Measurements from ENCODE around the gene CADPS. TPM values are rescaled to one million over a fixed set of nuclear protein-coding genes. Genes with fewer than 3 reads are reported as not detected.

Gene CADPS
- polyA plus RNA-seq, 2 of the 4 experiments (the other 2 are of a cell fraction), result not detected

- no peak for TF ChIP-seq CTCF (IDR thresholded peaks at IDR 0.05)
These were observed 407.1 kb downstream of the CADPS start (continued) for GRCh38 chr3:62467966-62468722.

- CTCF ChIA-PET, result interaction anchor here (0.6 kb wide), 1 partner anchor 558 kb away, joined by 4 read pairs; no protein-coding TSS in a partner anchor
- Histone ChIP-seq H3K4me1 (no peaks in the 10 kb centered on the region), H3K4me3 (no peak overlapping the region), H3K4me2 (no peak overlapping the region), H3K27ac (no peak overlapping the region), H3K9me3 (no peaks in the 10 kb centered on the region)
- POLR2A ChIA-PET, result no interaction called here
- FAIRE-seq, result no peak
- no peak for TF ChIP-seq JUN (IDR thresholded peaks at IDR 0.05)
- TF ChIP-seq, protein P1, sequence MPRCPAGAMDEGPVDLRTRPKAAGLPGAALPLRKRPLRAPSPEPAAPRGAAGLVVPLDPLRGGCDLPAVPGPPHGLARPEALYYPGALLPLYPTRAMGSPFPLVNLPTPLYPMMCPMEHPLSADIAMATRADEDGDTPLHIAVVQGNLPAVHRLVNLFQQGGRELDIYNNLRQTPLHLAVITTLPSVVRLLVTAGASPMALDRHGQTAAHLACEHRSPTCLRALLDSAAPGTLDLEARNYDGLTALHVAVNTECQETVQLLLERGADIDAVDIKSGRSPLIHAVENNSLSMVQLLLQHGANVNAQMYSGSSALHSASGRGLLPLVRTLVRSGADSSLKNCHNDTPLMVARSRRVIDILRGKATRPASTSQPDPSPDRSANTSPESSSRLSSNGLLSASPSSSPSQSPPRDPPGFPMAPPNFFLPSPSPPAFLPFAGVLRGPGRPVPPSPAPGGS (IDR thresholded peaks at IDR 0.05), result no peak
- no peak for TF ChIP-seq HOXB5 (CRISPR knock-in tag; IDR thresholded peaks at IDR 0.05)
- TF ChIP-seq CHD2 (IDR thresholded peaks at IDR 0.05; ENCODE audit: low read length, partially characterized antibody), result no peak
- no peak for TF ChIP-seq MAZ (IDR thresholded peaks at IDR 0.05; ENCODE audit: borderline replicate concordance, low read depth, low read length)
- no peak for TF ChIP-seq HDAC2 (IDR thresholded peaks at IDR 0.05)
- no peak for TF ChIP-seq CHD4 (IDR thresholded peaks at IDR 0.05; ENCODE audit: borderline replicate concordance)
- DNase-seq (ENCODE audit: low read depth in 1 of 2, low spot score in 1 of 2), result no peak
- ATAC-seq, result no peak
- WGBS (ENCODE audit: missing lambda C conversion rate), result 13% methylated on average over 4 of the region's 4 CpGs
These were observed 412.4 kb downstream of the CADPS start for GRCh38 chr3:62462788-62463187.

DNA sequence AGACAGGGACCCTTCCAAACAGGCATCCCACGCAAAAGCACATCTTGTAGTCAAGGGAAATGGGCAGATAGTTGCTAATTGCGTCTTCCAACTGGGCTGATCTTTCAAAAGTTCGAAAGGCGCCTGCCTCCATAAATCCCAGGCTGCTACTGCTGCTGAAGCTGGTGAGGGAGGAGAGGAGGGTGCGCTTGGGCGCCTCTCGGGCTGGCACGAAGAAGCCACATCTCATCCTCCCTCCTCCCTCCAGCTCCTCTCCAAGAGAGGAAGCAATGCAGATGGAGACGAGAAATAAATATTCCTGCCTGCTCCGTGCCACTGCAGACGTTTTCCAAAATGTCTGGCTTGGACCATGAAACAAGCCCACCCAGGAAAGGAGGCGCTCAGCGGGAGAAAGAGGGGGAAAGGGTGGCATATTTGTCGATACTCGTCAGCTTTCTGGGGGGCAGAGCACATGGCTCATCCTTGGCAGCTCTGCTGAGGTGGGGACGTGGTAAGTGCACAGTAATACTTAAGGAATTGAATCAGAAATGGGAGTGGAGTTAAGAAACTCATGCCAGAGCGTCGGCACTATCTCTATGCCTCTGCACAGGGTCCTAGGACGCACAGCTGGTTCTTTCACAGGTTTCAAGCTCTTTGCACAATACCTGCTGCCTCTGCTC is 413.0 kb downstream of the CADPS start:
- DNase-seq (ENCODE audit: low read depth in 1 of 2, low spot score in 1 of 2) (no peak), ATAC-seq (no peak), FAIRE-seq (no peak)
- H3K4me1 ChIP-seq, result no peaks in the 10 kb centered on the region
- CTCF ChIA-PET, result interaction anchor here (0.6 kb wide), 1 partner anchor 558 kb away, joined by 4 read pairs; no protein-coding TSS in a partner anchor
- POLR2A ChIA-PET, result no interaction called here
- H3K9me3 ChIP-seq, result no peaks in the 10 kb centered on the region
- no peak overlapping the region for H3K27ac ChIP-seq
- TF ChIP-seq HOXA7 (CRISPR knock-in tag; IDR thresholded peaks at IDR 0.05), result no peak
- TF ChIP-seq POLR2AphosphoS2 (conservative IDR thresholded peaks at IDR 0.05; ENCODE audit: low read length), result no peak
- no peak overlapping the region for H3K4me2 ChIP-seq
- WGBS (ENCODE audit: missing lambda C conversion rate), result 10% methylated on average over 16 of the region's 19 CpGs
- H3K4me3 ChIP-seq, result no peak overlapping the region

GRCh38 chr3:62454916-62455315 is 420.3 kb downstream of the CADPS start:
- CTCF ChIA-PET, result no interaction called here
- Histone ChIP-seq H3K4me2 (no peak overlapping the region), H3K9me3 (no peaks in the 10 kb centered on the region), H3K4me1 (no peaks in the 10 kb centered on the region), H3K27ac (no peak overlapping the region), H3K4me3 (no peak overlapping the region)
- POLR2A ChIA-PET, result no interaction called here
- FAIRE-seq, result no peak
- WGBS (ENCODE audit: missing lambda C conversion rate), result 48% methylated on average over 4 of the region's 4 CpGs
- DNase-seq (ENCODE audit: low read depth in 1 of 2, low spot score in 1 of 2), result no peak
- no peak for ATAC-seq
- no peak for TF ChIP-seq RCOR1 (IDR thresholded peaks at IDR 0.05; ENCODE audit: low read depth, low read length)
- TF ChIP-seq SMC3 (IDR thresholded peaks at IDR 0.05), result no peak
- no peak for TF ChIP-seq TFCP2L1 (CRISPR knock-in tag; IDR thresholded peaks at IDR 0.05)
- TF ChIP-seq, protein P2, sequence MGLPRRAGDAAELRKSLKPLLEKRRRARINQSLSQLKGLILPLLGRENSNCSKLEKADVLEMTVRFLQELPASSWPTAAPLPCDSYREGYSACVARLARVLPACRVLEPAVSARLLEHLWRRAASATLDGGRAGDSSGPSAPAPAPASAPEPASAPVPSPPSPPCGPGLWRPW (IDR thresholded peaks at IDR 0.05), result no peak
- no peak for TF ChIP-seq USF2 (IDR thresholded peaks at IDR 0.05)
- no peak for TF ChIP-seq PHF8 (IDR thresholded peaks at IDR 0.05; ENCODE audit: borderline replicate concordance, low read depth)
- TF ChIP-seq, protein P1 (IDR thresholded peaks at IDR 0.05), result no peak
- no peak for TF ChIP-seq HEYL (CRISPR knock-in tag; IDR thresholded peaks at IDR 0.05)
- no peak for TF ChIP-seq FOSB (CRISPR knock-in tag; IDR thresholded peaks at IDR 0.05)
- no peak for TF ChIP-seq FOXS1 (CRISPR knock-in tag; IDR thresholded peaks at IDR 0.05)
- TF ChIP-seq BHLHE40 (IDR thresholded peaks at IDR 0.05; ENCODE audit: low read depth, low read length), result no peak
- TF ChIP-seq HDAC2 (IDR thresholded peaks at IDR 0.05), result no peak
- TF ChIP-seq EP300 (IDR thresholded peaks at IDR 0.05), result no peak
- TF ChIP-seq, protein P3, sequence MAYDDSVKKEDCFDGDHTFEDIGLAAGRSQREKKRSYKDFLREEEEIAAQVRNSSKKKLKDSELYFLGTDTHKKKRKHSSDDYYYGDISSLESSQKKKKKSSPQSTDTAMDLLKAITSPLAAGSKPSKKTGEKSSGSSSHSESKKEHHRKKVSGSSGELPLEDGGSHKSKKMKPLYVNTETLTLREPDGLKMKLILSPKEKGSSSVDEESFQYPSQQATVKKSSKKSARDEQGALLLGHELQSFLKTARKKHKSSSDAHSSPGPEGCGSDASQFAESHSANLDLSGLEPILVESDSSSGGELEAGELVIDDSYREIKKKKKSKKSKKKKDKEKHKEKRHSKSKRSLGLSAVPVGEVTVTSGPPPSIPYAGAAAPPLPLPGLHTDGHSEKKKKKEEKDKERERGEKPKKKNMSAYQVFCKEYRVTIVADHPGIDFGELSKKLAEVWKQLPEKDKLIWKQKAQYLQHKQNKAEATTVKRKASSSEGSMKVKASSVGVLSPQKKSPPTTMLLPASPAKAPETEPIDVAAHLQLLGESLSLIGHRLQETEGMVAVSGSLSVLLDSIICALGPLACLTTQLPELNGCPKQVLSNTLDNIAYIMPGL (CRISPR knock-in tag; IDR thresholded peaks at IDR 0.05; ENCODE audit: borderline replicate concordance), result no peak
- TF ChIP-seq RFX5 (IDR thresholded peaks at IDR 0.05), result no peak

Measured in A549 (cell line).